GM23248 (cell line): ENCODE data around the gene CHRNA4.

Experiments used
- EZH2 ChIP-seq: fragments of 200-600 bp; sonication (generic); IDR thresholded peaks from 2 replicates; pipeline ENCODE4 v1.6.1; 2018; ENCODE audit warnings: antibody characterized with exemption, mild to moderate bottlenecking; ENCODE audit not compliant: insufficient read depth, poor library complexity, severe bottlenecking
- EZH2phosphoT487 ChIP-seq: fragments of 200-600 bp; sonication (generic); IDR thresholded peaks from 2 replicates; pipeline ENCODE4 v1.6.1; 2018; ENCODE audit warnings: antibody characterized with exemption, moderate library complexity, mild to moderate bottlenecking, low read depth; ENCODE audit not compliant: insufficient read depth

DNA sequence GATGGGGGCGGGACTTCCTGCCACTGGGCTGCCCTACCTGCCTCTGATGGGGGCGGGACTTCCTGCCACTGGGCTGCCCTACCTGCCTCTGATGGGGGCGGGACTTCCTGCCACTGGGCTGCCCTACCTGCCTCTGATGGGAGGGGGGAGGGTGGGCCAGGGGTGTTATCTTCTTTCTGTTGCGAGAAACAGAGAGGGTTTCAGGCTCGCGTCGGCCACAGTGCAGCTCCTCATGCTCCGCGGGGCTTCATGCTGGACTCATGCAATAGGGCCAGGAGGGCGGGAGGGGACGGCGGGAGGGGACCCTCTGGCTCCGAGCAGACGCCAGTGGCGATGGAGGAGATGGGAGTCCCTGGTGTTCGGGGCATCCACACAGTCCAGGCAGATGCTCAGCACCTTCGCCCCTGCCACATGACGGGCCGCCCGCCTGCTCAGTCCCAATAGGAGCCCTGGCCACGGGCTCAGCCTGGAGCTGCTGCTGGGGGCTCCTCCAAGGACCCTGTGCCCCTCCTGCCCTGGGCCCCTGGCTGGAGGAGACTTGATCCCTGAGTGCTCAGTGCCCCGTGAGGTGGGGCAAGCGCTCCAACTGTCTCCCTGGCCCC is 48.8 kb upstream of the CHRNA4 start:
- no peak for TF ChIP-seq EZH2
- TF ChIP-seq EZH2phosphoT487, result no peak
